ENCODE measurements around the gene MTHFD1L.
"Not testable (repeated sequence)": the region's sequence is repeated elsewhere in the genome, so short reads cannot be mapped to it uniquely, and the experiment has no call there.

DNA sequence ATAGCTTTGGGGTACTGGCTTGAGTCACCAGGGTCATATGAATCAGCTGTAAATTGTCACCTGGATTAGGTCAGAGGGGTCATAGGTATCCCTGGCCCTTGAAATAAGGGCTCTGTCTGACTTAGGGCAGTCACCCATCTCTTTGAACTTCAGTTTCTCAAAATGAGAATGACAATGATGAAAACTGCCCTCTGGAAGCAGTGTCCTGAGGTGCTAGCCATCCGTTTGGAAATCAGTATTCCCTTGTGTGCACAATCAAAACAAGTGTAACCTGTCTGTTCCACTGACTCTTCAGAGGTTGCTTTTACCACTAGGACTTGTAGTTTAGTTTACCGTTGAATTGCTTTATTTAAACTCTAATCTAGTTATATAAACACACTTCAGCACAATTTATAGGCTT, 259.7 kb downstream of the MTHFD1L start:
- TF ChIP-seq, protein P1, sequence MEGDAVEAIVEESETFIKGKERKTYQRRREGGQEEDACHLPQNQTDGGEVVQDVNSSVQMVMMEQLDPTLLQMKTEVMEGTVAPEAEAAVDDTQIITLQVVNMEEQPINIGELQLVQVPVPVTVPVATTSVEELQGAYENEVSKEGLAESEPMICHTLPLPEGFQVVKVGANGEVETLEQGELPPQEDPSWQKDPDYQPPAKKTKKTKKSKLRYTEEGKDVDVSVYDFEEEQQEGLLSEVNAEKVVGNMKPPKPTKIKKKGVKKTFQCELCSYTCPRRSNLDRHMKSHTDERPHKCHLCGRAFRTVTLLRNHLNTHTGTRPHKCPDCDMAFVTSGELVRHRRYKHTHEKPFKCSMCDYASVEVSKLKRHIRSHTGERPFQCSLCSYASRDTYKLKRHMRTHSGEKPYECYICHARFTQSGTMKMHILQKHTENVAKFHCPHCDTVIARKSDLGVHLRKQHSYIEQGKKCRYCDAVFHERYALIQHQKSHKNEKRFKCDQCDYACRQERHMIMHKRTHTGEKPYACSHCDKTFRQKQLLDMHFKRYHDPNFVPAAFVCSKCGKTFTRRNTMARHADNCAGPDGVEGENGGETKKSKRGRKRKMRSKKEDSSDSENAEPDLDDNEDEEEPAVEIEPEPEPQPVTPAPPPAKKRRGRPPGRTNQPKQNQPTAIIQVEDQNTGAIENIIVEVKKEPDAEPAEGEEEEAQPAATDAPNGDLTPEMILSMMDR (IDR thresholded peaks at IDR 0.05 in 4 of 5, conservative IDR thresholded peaks at IDR 0.05 in 1 of 5), result not testable (repeated sequence)
- TF ChIP-seq POLR2A (IDR thresholded peaks at IDR 0.05), result not testable (repeated sequence)
